Prostate gland (tissue), 2 donors: ENCODE measurements around the gene ARHGEF4. TPM values are rescaled to one million over a fixed set of nuclear protein-coding genes. Genes with fewer than 3 reads are reported as not detected.

Experiments
- DNase-seq: peaks from one replicate; pipeline ENCODE4 v3.0.0-alpha.2; 2019; ENCODE audit warnings: low spot score
- H3K27ac ChIP-seq, 2 donors: fragments of 200-600 bp; sonication (generic); 2 replicates each; pipeline ENCODE4 v1.5.1; 2017 to 2019
- H3K27me3 ChIP-seq: fragments of 200-600 bp; sonication (generic); replicated peaks from 2 replicates; pipeline ENCODE4 v1.5.1; 2019; ENCODE audit not compliant: insufficient read depth
- H3K36me3 ChIP-seq, 2 donors: fragments of 200-600 bp; sonication (generic); 1 replicate in 1 of 2; 2 replicates in 1 of 2; pipeline versions ENCODE4 v1.5.1 to v1.8.1; 2017 to 2019
- H3K4me1 ChIP-seq: fragments of 200-600 bp; sonication (generic); replicated peaks from 2 replicates; pipeline ENCODE4 v1.5.1; 2019
- H3K4me3 ChIP-seq, 2 donors: fragments of 200-600 bp; sonication (generic); 2 replicates each; pipeline ENCODE4 v1.5.1; 2017 to 2019
- H3K9me3 ChIP-seq: fragments of 200-600 bp; sonication (generic); 2 replicates; pipeline ENCODE4 v1.5.1; 2017
- POLR2A ChIP-seq: fragments of 450-650 bp; IDR thresholded peaks from one replicate; pipeline ENCODE4 v1.6.1; 2016; ENCODE audit warnings: antibody characterized with exemption, mild to moderate bottlenecking
- POLR2AphosphoS5 ChIP-seq: sonication (generic); formaldehyde crosslinking; IDR thresholded peaks from one replicate; pipeline ENCODE4 v1.6.1; 2017; ENCODE audit warnings: antibody characterized with exemption
- WGBS: methylation state at CpG from one replicate; pipeline ENCODE4 v1.1.5; 2018; 5-methylcytosine and 5-hydroxymethylcytosine counted together
- intact Hi-C: fragments of 100-400 bp; cut with DNase I; formaldehyde crosslinking; loops from one replicate; pipeline ENCODE4 v1.14.2; 2022
- total RNA-seq, 2 donors: library from RNA; depleted of rRNA; stranded (reverse); fragments of >200 nt; gene quantifications; one replicate each; pipeline ENCODE4 v1.1.0, GENCODE V29; 2016
- TF ChIP-seq, protein P1 (sequence below), 4 experiments: fragments of 200-600 bp in 2 of 4; fragments of 450-650 bp in 2 of 4; sonication (generic) in 2 of 4; IDR thresholded peaks; 1 replicate in 3 of 4; 2 replicates in 1 of 4; pipeline ENCODE4 v1.5.1; 2016 to 2019; ENCODE audit warnings: antibody characterized with exemption in 4 of 4, mild to moderate bottlenecking in 2 of 4, moderate library complexity in 2 of 4

ARHGEF4 gene
- total RNA-seq, 2 donors from 2014 or later: 9.6 to 56.0 TPM

DNA sequence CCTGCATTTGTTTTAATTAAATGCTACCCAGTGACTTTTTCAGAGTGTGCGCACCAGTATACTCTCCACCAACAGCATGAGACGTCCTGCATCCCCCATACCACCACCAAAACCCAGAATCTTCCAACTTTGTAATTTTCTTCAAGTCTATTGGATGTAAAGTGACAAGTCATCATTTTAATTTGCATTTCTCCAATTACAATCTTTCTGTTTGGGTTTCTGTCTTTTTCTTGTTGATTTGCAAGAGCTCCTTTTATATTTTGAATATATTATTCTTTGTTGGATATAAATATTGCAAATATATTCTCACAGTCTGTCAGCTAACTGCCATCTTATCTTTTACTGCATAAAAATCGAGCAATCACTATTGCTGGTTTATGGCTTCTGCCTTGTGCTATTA lies 160.0 kb downstream of the ARHGEF4 start:
- no peak overlapping the region for H3K27ac ChIP-seq
- no peaks in the 10 kb centered on the region for H3K27me3 ChIP-seq
- WGBS: 74% methylated on average over 3 of the region's 3 CpGs
- no peaks in the 10 kb centered on the region for H3K36me3 ChIP-seq
- TF ChIP-seq POLR2AphosphoS5 (no peak), POLR2A (no peak)
- TF ChIP-seq, protein P1, sequence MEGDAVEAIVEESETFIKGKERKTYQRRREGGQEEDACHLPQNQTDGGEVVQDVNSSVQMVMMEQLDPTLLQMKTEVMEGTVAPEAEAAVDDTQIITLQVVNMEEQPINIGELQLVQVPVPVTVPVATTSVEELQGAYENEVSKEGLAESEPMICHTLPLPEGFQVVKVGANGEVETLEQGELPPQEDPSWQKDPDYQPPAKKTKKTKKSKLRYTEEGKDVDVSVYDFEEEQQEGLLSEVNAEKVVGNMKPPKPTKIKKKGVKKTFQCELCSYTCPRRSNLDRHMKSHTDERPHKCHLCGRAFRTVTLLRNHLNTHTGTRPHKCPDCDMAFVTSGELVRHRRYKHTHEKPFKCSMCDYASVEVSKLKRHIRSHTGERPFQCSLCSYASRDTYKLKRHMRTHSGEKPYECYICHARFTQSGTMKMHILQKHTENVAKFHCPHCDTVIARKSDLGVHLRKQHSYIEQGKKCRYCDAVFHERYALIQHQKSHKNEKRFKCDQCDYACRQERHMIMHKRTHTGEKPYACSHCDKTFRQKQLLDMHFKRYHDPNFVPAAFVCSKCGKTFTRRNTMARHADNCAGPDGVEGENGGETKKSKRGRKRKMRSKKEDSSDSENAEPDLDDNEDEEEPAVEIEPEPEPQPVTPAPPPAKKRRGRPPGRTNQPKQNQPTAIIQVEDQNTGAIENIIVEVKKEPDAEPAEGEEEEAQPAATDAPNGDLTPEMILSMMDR (IDR thresholded peaks at IDR 0.05): no peak
- H3K4me3 ChIP-seq: no peak overlapping the region
- no peaks in the 10 kb centered on the region for H3K9me3 ChIP-seq
- DNase-seq: no peak
- H3K4me1 ChIP-seq: no peaks in the 10 kb centered on the region
- intact Hi-C loops: no loop called here

DNA sequence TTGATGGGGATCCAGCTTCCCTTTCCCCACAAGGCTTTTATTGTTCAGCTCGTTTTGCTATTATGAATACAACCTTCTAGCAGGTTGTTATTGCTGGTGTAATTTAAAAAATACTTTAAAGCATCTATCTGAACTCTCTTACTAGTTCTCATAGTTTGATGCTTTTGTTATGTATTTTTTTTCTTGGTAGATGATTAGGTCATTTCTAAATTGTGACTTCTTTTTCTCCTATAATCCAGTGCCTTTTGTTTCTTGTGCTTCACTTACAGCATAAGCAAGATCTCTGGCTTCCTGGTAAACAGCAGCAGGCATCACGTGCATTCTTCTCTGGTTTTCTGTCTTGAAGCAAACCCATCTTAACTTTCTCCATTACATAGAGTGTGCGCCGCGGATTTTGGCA lies 160.5 kb downstream of the ARHGEF4 start:
- no peak for TF ChIP-seq POLR2A
- TF ChIP-seq POLR2AphosphoS5: no peak
- TF ChIP-seq, protein P1 (IDR thresholded peaks at IDR 0.05): no peak
- intact Hi-C loops: no loop called here

DNA sequence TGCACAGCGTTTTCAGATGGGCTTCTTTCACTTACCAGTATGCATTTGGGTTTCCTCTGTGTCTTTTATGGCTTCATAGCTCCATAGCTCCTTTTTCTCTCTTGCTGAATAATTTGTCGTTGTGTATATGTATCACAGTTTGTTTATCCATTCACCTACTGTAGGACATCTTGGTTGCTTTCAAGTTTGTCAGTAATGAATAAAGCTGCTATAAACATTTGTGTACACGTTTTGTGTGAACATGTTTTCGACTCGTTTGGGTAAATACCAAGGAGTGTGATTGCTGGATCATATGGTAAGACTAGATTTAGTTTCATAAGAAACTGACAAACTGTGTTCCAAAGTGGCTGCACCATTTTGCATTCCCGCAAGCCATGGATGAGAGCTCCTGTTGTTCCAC lies 161.8 kb downstream of the ARHGEF4 start:
- no peak overlapping the region for H3K27ac ChIP-seq
- H3K27me3 ChIP-seq: no peaks in the 10 kb centered on the region
- H3K36me3 ChIP-seq: no peaks in the 10 kb centered on the region
- H3K9me3 ChIP-seq: no peaks in the 10 kb centered on the region
- H3K4me3 ChIP-seq: no peak overlapping the region
- 71% methylated on average over 6 of the region's 6 CpGs for WGBS
- no peaks in the 10 kb centered on the region for H3K4me1 ChIP-seq
- TF ChIP-seq POLR2AphosphoS5: no peak
- TF ChIP-seq, protein P1 (IDR thresholded peaks at IDR 0.05): no peak
- no peak for TF ChIP-seq POLR2A
- DNase-seq: no peak
- intact Hi-C loops: no loop called here

More for the DNA sequence above, 160.5 kb downstream of the ARHGEF4 start:
- DNase-seq: no peak
- no peak overlapping the region for H3K27ac ChIP-seq
- no peaks in the 10 kb centered on the region for H3K4me1 ChIP-seq
- no peaks in the 10 kb centered on the region for H3K36me3 ChIP-seq
- no peaks in the 10 kb centered on the region for H3K27me3 ChIP-seq
- WGBS: 73% methylated on average over 5 of the region's 5 CpGs
- H3K9me3 ChIP-seq: no peaks in the 10 kb centered on the region
- no peak overlapping the region for H3K4me3 ChIP-seq

DNA sequence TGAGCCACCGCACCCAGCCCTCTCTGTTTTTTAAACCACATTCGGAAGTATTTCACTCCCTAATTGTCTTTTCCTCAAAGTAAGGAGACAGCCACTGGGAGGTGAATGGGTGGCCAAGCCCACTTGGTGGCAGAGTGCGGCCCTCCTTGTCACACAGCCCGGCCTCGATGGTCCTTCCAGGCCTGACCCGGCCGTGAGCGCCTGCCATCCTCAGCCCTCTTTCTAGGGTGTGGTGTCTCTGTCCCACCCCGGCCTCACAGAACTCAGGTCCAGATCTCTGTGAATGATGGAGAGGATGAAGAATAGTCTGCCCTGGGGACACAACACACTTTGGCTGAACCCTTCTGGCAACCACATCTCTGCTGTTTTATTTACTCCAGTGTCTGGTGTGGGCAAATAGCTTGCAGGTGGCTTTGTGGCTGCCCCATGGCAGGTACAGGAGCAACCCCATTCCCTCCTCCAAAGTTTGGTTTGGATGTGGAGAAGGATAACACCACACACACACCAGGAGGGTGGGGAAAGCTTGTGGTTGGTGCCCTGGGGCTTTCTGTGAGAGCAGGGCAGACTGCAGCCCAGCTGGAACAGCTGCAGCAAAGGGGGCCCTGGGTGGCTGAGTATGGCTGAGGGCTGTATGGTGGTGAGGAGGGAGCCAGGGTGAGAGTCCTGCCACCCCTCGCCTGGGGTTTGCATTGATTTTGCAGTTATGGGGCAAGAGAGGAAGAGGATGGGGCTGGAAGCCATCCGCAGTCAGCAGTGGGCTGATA lies 167.9 kb downstream of the ARHGEF4 start:
- no peak for TF ChIP-seq POLR2AphosphoS5
- Histone ChIP-seq H3K9me3 (no peaks in the 10 kb centered on the region), H3K4me3 (no peak overlapping the region), H3K4me1 (no peaks in the 10 kb centered on the region), H3K36me3 (no peaks in the 10 kb centered on the region), H3K27ac (no peak overlapping the region), H3K27me3 (no peaks in the 10 kb centered on the region)
- intact Hi-C loops: no loop called here
- no peak for DNase-seq
- WGBS: 90% methylated on average over 11 of the region's 11 CpGs

DNA sequence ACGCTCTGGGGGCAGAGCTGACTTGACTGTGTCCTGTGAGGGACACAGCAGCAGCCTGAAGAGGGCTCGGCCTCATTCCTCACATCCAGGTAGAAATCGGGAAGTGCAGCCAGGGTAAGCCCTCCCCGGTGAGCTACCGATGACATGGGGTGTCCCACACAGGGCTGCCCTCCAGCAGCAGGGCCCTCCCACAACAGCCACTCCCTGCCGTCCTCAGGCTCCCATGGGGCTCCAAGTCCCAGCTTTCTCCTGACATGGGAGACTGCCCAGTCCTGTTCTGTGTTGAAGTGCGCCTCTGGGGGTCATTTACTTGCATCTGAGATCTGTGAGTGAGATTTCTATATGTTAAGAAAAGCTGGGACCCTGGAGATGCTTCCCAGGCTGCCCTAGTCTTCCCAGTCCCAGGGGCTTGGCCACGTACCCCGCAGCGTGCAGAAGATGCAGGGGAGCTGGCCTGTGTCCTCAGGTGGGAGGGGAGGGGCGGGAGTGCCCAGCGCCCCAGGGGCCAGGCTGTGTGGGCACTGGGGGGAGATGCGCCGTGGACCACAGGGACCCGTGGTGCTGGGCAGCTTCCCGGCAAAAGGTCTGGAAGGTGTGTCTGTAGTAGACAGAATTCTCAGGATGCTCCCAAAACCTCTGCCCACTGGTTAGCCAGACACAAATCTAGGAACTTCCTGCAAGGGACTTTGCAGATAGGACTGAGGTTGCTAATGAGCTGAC lies 168.7 kb downstream of the ARHGEF4 start:
- intact Hi-C loops: no loop called here
- Histone ChIP-seq H3K27ac (no peak overlapping the region), H3K4me3 (no peak overlapping the region), H3K27me3 (no peaks in the 10 kb centered on the region), H3K9me3 (no peaks in the 10 kb centered on the region), H3K4me1 (no peaks in the 10 kb centered on the region), H3K36me3 (no peaks in the 10 kb centered on the region)
- WGBS: 80% methylated on average over 13 of the region's 16 CpGs
- TF ChIP-seq, protein P1 (IDR thresholded peaks at IDR 0.05): no peak
- TF ChIP-seq POLR2AphosphoS5 (no peak), POLR2A (no peak)
- DNase-seq: no peak
